ENCODE data around the gene SRRM1. TPM values are rescaled to one million over a fixed set of nuclear protein-coding genes. Genes with fewer than 3 reads are reported as not detected.

The SRRM1 gene
- total RNA-seq, 1 experiment from 2014 or later, result 290 TPM

DNA sequence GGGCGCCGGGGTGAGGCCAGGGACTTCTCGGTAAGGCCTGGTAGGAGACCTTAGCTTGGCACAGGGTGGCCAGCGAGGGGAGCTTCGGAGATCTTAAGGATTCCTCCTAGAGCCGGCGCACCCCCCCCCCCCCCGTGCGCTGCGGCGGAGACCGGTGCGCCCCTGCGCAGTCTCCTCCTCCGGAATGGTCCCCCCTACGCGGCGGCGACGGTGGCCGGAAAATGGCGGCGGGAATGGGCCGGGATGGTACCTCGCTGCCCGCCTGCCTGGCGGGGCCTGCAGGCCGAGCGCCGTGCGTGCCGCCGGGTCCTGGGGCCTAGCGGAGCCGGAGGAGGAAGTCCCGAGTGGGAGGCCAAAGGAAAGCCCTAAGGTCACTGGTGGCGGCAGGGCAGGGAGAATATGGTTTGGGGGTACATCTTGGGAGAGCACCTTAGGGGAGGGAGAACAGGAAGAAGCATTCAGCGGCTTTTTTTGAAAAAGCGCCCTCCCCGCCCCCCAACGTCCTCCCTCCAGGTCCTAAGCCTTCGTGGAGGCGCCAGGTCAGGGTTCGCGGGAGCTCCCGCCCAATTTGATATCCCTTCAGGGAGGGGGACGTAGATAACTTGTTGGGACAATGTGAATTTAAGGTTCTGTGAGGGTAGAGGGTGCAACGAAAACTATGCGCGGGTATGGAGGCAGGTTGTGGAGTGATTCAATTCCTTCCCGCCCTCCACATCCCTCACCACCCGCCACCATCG lies 429 bp downstream of the SRRM1 start:
- no peak overlapping the region for H3K56ac ChIP-seq (ENCODE audit: insufficient read length, low read depth, low read length)
- DNase-seq, result no peak
- H3K79me1 ChIP-seq (ENCODE audit: insufficient read depth, low read depth, low read length, poor library complexity, severe bottlenecking), result no peaks in the 10 kb centered on the region
- Mint-ChIP-seq H3K27me3 (ENCODE audit: low read depth) (no peaks in the 10 kb centered on the region; the same call in 1 of the 2 replicates), H3K27ac (peak overlapping the region; percentile 89 to 97 (median 94)), H3K36me3 (ENCODE audit: insufficient read depth in 1 of 3, low read depth in 3 of 3) (peaks cover 35 to 45% (median 40%) of the 10 kb centered on the region in 3 experiments; a peak in 6 of 7 replicates), H3K4me1 (peaks cover 19% of the 10 kb centered on the region in 2 experiments), H3K9me3 (no peaks in the 10 kb centered on the region), H3K4me3 (peak overlapping the region; percentile 92 to 96)
- no peak overlapping the region for H2AFZ ChIP-seq (ENCODE audit: low read length)
- peak overlapping the region; percentile 93 for H3K9ac ChIP-seq (ENCODE audit: extremely low read depth, insufficient read length, low read length)
- no peak overlapping the region for H3T11ph ChIP-seq (ENCODE audit: low read length)
- H3K23ac ChIP-seq (ENCODE audit: insufficient read length, low read depth, low read length), result no peak overlapping the region
- peaks cover 7% of the 10 kb centered on the region for H3K23me2 ChIP-seq (ENCODE audit: insufficient read length, low read depth, low read length, poor library complexity, severe bottlenecking)
- no peak overlapping the region for H2AK5ac ChIP-seq (ENCODE audit: insufficient read length, low read length)
- peak overlapping the region; percentile 91 for H3K4me2 ChIP-seq (ENCODE audit: insufficient read depth, insufficient read length, low read length)
- H2BK15ac ChIP-seq (ENCODE audit: low read depth, low read length), result no peak overlapping the region
- no peak overlapping the region for H2BK5ac ChIP-seq (ENCODE audit: insufficient read length, low read length)
- H3K79me2 ChIP-seq (ENCODE audit: insufficient read depth, low read length), result peaks cover 27% of the 10 kb centered on the region
- TF ChIP-seq, protein P1, sequence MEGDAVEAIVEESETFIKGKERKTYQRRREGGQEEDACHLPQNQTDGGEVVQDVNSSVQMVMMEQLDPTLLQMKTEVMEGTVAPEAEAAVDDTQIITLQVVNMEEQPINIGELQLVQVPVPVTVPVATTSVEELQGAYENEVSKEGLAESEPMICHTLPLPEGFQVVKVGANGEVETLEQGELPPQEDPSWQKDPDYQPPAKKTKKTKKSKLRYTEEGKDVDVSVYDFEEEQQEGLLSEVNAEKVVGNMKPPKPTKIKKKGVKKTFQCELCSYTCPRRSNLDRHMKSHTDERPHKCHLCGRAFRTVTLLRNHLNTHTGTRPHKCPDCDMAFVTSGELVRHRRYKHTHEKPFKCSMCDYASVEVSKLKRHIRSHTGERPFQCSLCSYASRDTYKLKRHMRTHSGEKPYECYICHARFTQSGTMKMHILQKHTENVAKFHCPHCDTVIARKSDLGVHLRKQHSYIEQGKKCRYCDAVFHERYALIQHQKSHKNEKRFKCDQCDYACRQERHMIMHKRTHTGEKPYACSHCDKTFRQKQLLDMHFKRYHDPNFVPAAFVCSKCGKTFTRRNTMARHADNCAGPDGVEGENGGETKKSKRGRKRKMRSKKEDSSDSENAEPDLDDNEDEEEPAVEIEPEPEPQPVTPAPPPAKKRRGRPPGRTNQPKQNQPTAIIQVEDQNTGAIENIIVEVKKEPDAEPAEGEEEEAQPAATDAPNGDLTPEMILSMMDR (conservative IDR thresholded peaks at IDR 0.05), result no peak
- no peak overlapping the region for H4K5ac ChIP-seq (ENCODE audit: insufficient read length, low read depth, low read length)
- no peak overlapping the region for H4K8ac ChIP-seq (replicated peaks; ENCODE audit: insufficient read length, low read depth, low read length)
- peak overlapping the region; percentile 83 for H3K14ac ChIP-seq (ENCODE audit: insufficient read depth, low read length)
- no peaks in the 10 kb centered on the region for H4K20me1 ChIP-seq (ENCODE audit: control insufficient read depth, insufficient read depth, insufficient read length)
- H2BK20ac ChIP-seq (ENCODE audit: low read depth, low read length, poor library complexity, severe bottlenecking), result no peak overlapping the region
- no peaks in the 10 kb centered on the region for H3K27me3 ChIP-seq (ENCODE audit: insufficient read depth, low read length)
- no peak overlapping the region; the same call in 1 of the 2 replicates for H3K4ac ChIP-seq (ENCODE audit: low read depth, low read length)
- no peak overlapping the region for H4K91ac ChIP-seq (ENCODE audit: insufficient read length, low read depth, low read length)
- H3K27ac ChIP-seq (ENCODE audit: insufficient read length, low read depth, low read length), result no peak overlapping the region
- peak overlapping the region; percentile 72 for H3K18ac ChIP-seq (ENCODE audit: insufficient read length, low read depth, low read length)
- H3K4me1 ChIP-seq (ENCODE audit: insufficient read depth, low read length), result no peaks in the 10 kb centered on the region
- no peak overlapping the region for H2BK120ac ChIP-seq (ENCODE audit: low read depth, low read length, poor library complexity, severe bottlenecking)
- no peaks in the 10 kb centered on the region for H3K9me3 ChIP-seq (ENCODE audit: control insufficient read depth, low read depth, low read length)
- no CpG with 5 or more reads among the region's 53 CpGs for WGBS (ENCODE audit: extremely low coverage, insufficient read length, low lambda C conversion rate)
- no peak overlapping the region for H2BK12ac ChIP-seq (ENCODE audit: insufficient read length, low read depth, low read length)
